ENCODE data around the gene TSPAN18. TPM values are rescaled to one million over a fixed set of nuclear protein-coding genes. Genes with fewer than 3 reads are reported as not detected.

TSPAN18 gene
- total RNA-seq, 1 donor from 2014 or later: 11.5 TPM

- DNase-seq (ENCODE audit: low read depth, low spot score): no peak
Measured at GRCh38 chr11:44711113-44711786, 15.5 kb upstream of the TSPAN18 start.

GRCh38 chr11:44711787-44712608, 14.8 kb upstream of the TSPAN18 start:
- no peak for DNase-seq (ENCODE audit: low read depth, low spot score)

- no peak for DNase-seq (ENCODE audit: low read depth, low spot score)
Measured at GRCh38 chr11:44713022-44713421, 13.7 kb upstream of the TSPAN18 start.

- no peak for DNase-seq (ENCODE audit: low read depth, low spot score)
Measured at GRCh38 chr11:44716256-44716655, 10.5 kb upstream of the TSPAN18 start.

GRCh38 chr11:44718057-44718456, 8.7 kb upstream of the TSPAN18 start:
- DNase-seq (ENCODE audit: low read depth, low spot score): no peak

- DNase-seq (ENCODE audit: low read depth, low spot score): no peak
Measured at GRCh38 chr11:44718612-44719390, 8.0 kb upstream of the TSPAN18 start.

GRCh38 chr11:44725016-44725685, 1.6 kb upstream of the TSPAN18 start:
- no peak for DNase-seq (ENCODE audit: low read depth, low spot score)

- no peak for DNase-seq (ENCODE audit: low read depth, low spot score)
Measured at GRCh38 chr11:44725757-44726282, 942 bp upstream of the TSPAN18 start.

- DNase-seq (ENCODE audit: low read depth, low spot score): no peak
Measured at GRCh38 chr11:44727114-44727372, 281 bp downstream of the TSPAN18 start.

- peak; percentile 54 for DNase-seq (ENCODE audit: low read depth, low spot score)
Measured at GRCh38 chr11:44727373-44728287, 868 bp downstream of the TSPAN18 start.

GRCh38 chr11:44728491-44728910, 1.7 kb downstream of the TSPAN18 start:
- DNase-seq (ENCODE audit: low read depth, low spot score): no peak

GRCh38 chr11:44729063-44729462, 2.3 kb downstream of the TSPAN18 start:
- no peak for DNase-seq (ENCODE audit: low read depth, low spot score)

GRCh38 chr11:44729713-44730112, 3.0 kb downstream of the TSPAN18 start:
- no peak for DNase-seq (ENCODE audit: low read depth, low spot score)

- DNase-seq (ENCODE audit: low read depth, low spot score): no peak
Measured at GRCh38 chr11:44730775-44731174, 4.0 kb downstream of the TSPAN18 start.

- DNase-seq (ENCODE audit: low read depth, low spot score): no peak
Measured at GRCh38 chr11:44731685-44732430, 5.1 kb downstream of the TSPAN18 start.

GRCh38 chr11:44732564-44732963, 5.8 kb downstream of the TSPAN18 start:
- no peak for DNase-seq (ENCODE audit: low read depth, low spot score)

GRCh38 chr11:44733877-44734276, 7.1 kb downstream of the TSPAN18 start:
- no peak for DNase-seq (ENCODE audit: low read depth, low spot score)

GRCh38 chr11:44734843-44735381, 8.2 kb downstream of the TSPAN18 start:
- no peak for DNase-seq (ENCODE audit: low read depth, low spot score)

GRCh38 chr11:44736791-44737190, 10.0 kb downstream of the TSPAN18 start:
- DNase-seq (ENCODE audit: low read depth, low spot score): no peak
